GM18511 (cell line): ENCODE data around the gene SLC7A10.

ENCODE experiments used
- ATAC-seq: cut with Tn5 transposase; IDR thresholded peaks from one replicate; pipeline ENCODE4 v1.9.1; 2021; ENCODE audit warnings: mild to moderate bottlenecking, moderate library complexity; ENCODE audit not compliant: unreplicated experiment

SLC7A10 gene

GRCh38 chr19:33255781-33256180, 30.1 kb upstream of the SLC7A10 start:
- ATAC-seq, result no peak

- ATAC-seq, result no peak
Measured at GRCh38 chr19:33254245-33254824, 28.7 kb upstream of the SLC7A10 start.

- ATAC-seq, result no peak
Measured at GRCh38 chr19:33252971-33253370, 27.3 kb upstream of the SLC7A10 start.

- ATAC-seq, result no peak
Measured at GRCh38 chr19:33252418-33252962, 26.8 kb upstream of the SLC7A10 start.

- no peak for ATAC-seq
Measured at GRCh38 chr19:33251526-33252090, 26.0 kb upstream of the SLC7A10 start.

- no peak for ATAC-seq
Measured at GRCh38 chr19:33251076-33251475, 25.4 kb upstream of the SLC7A10 start.

GRCh38 chr19:33250500-33250899, 24.9 kb upstream of the SLC7A10 start:
- no peak for ATAC-seq

- ATAC-seq, result no peak
Measured at GRCh38 chr19:33249740-33250366, 24.2 kb upstream of the SLC7A10 start.

- ATAC-seq, result no peak
Measured at GRCh38 chr19:33248954-33249613, 23.4 kb upstream of the SLC7A10 start.

GRCh38 chr19:33248553-33248953, 22.9 kb upstream of the SLC7A10 start:
- no peak for ATAC-seq

GRCh38 chr19:33248104-33248503, 22.5 kb upstream of the SLC7A10 start:
- no peak for ATAC-seq

GRCh38 chr19:33247441-33247819, 21.8 kb upstream of the SLC7A10 start:
- no peak for ATAC-seq

GRCh38 chr19:33246709-33247440, 21.2 kb upstream of the SLC7A10 start:
- no peak for ATAC-seq

- ATAC-seq, result no peak
Measured at GRCh38 chr19:33245948-33246708, 20.5 kb upstream of the SLC7A10 start.

GRCh38 chr19:33242911-33243310, 17.3 kb upstream of the SLC7A10 start:
- no peak for ATAC-seq

GRCh38 chr19:33242131-33242530, 16.5 kb upstream of the SLC7A10 start:
- no peak for ATAC-seq

- ATAC-seq, result no peak
Measured at GRCh38 chr19:33241530-33242101, 16.0 kb upstream of the SLC7A10 start.

- ATAC-seq, result no peak
Measured at GRCh38 chr19:33241091-33241529, 15.5 kb upstream of the SLC7A10 start.

GRCh38 chr19:33240181-33240771, 14.6 kb upstream of the SLC7A10 start:
- no peak for ATAC-seq
